Osteocyte (in vitro differentiated cells): Measurements from ENCODE around the gene ATP2A3. TPM values are rescaled to one million over a fixed set of nuclear protein-coding genes. Genes with fewer than 3 reads are reported as not detected.
"Not testable (repeated sequence)": the region's sequence is repeated elsewhere in the genome, so short reads cannot be mapped to it uniquely, and the experiment has no call there.

Experiments used
- DNase-seq: peaks from one replicate; pipeline ENCODE4 v3.0.0; 2021; ENCODE audit warnings: mixed read lengths; ENCODE audit not compliant: unreplicated experiment; ENCODE audit errors: extremely low spot score
- H3K27ac Mint-ChIP-seq: one replicate; pipeline ENCODE4 v1.8.0; 2021; ENCODE audit warnings: mild to moderate bottlenecking, mixed read lengths; ENCODE audit not compliant: unreplicated experiment
- H3K27me3 Mint-ChIP-seq: one replicate; pipeline ENCODE4 v1.8.0; 2021; ENCODE audit warnings: mixed read lengths; ENCODE audit not compliant: unreplicated experiment
- H3K36me3 Mint-ChIP-seq: one replicate; pipeline ENCODE4 v1.8.0; 2021; ENCODE audit warnings: mixed read lengths; ENCODE audit not compliant: unreplicated experiment
- H3K4me1 Mint-ChIP-seq: one replicate; pipeline ENCODE4 v1.8.0; 2021; ENCODE audit warnings: mixed read lengths; ENCODE audit not compliant: unreplicated experiment
- H3K4me3 Mint-ChIP-seq: one replicate; pipeline ENCODE4 v1.8.0; 2021; ENCODE audit warnings: mild to moderate bottlenecking, moderate library complexity, mixed read lengths; ENCODE audit not compliant: unreplicated experiment
- H3K9me3 Mint-ChIP-seq: one replicate; pipeline ENCODE4 v1.8.0; 2021; ENCODE audit warnings: mixed read lengths; ENCODE audit not compliant: unreplicated experiment
- CTCF ChIP-seq: fragments of 200-600 bp; sonication (generic); IDR thresholded peaks from 2 replicates; pipeline ENCODE4 v1.5.0; 2021; ENCODE audit warnings: antibody characterized with exemption, mild to moderate bottlenecking, moderate library complexity
- total RNA-seq: library from RNA; stranded (reverse); gene quantifications from 2 replicates; pipeline ENCODE4 v1.2.1, GENCODE V29; 2021

ATP2A3 gene
- total RNA-seq, 1 donor from 2014 or later, result not detected

GRCh38 chr17:3950584-3950983 is 13.7 kb downstream of the ATP2A3 start:
- TF ChIP-seq CTCF, result no peak
- DNase-seq, result no peak
- H3K4me1 Mint-ChIP-seq, result no peaks in the 10 kb centered on the region
- H3K27ac Mint-ChIP-seq, result no peak overlapping the region
- no peaks in the 10 kb centered on the region for H3K9me3 Mint-ChIP-seq
- no peak overlapping the region for H3K4me3 Mint-ChIP-seq
- H3K36me3 Mint-ChIP-seq, result no peaks in the 10 kb centered on the region
- H3K27me3 Mint-ChIP-seq, result no peaks in the 10 kb centered on the region

GRCh38 chr17:3949418-3949817 is 14.8 kb downstream of the ATP2A3 start:
- no peak for DNase-seq
- peaks cover 1% of the 10 kb centered on the region for H3K4me1 Mint-ChIP-seq
- no peaks in the 10 kb centered on the region for H3K36me3 Mint-ChIP-seq
- TF ChIP-seq CTCF, result no peak
- H3K27me3 Mint-ChIP-seq, result no peaks in the 10 kb centered on the region
- H3K9me3 Mint-ChIP-seq, result no peaks in the 10 kb centered on the region
- H3K27ac Mint-ChIP-seq, result no peak overlapping the region
- no peak overlapping the region for H3K4me3 Mint-ChIP-seq

GRCh38 chr17:3948551-3948950 is 15.7 kb downstream of the ATP2A3 start:
- not testable (repeated sequence) for H3K27me3 Mint-ChIP-seq, H3K9me3 Mint-ChIP-seq, DNase-seq, H3K4me1 Mint-ChIP-seq, H3K27ac Mint-ChIP-seq, H3K4me3 Mint-ChIP-seq, H3K36me3 Mint-ChIP-seq

GRCh38 chr17:3947318-3947810 is 16.9 kb downstream of the ATP2A3 start:
- no peak for DNase-seq
- no peaks in the 10 kb centered on the region for H3K36me3 Mint-ChIP-seq
- H3K27ac Mint-ChIP-seq, result no peak overlapping the region
- no peak overlapping the region for H3K4me3 Mint-ChIP-seq
- H3K4me1 Mint-ChIP-seq, result peaks cover 8% of the 10 kb centered on the region
- H3K27me3 Mint-ChIP-seq, result no peaks in the 10 kb centered on the region
- H3K9me3 Mint-ChIP-seq, result no peaks in the 10 kb centered on the region
- no peak for TF ChIP-seq CTCF

GRCh38 chr17:3946711-3947235 is 17.5 kb downstream of the ATP2A3 start:
- H3K27ac Mint-ChIP-seq, result no peak overlapping the region
- H3K4me3 Mint-ChIP-seq, result no peak overlapping the region
- H3K4me1 Mint-ChIP-seq, result peaks cover 8% of the 10 kb centered on the region
- H3K36me3 Mint-ChIP-seq, result no peaks in the 10 kb centered on the region
- TF ChIP-seq CTCF, result no peak
- no peak for DNase-seq
- H3K27me3 Mint-ChIP-seq, result no peaks in the 10 kb centered on the region
- no peaks in the 10 kb centered on the region for H3K9me3 Mint-ChIP-seq
